Mucosa of descending colon (tissue), 3 donors: ENCODE data around the gene NOXA1. TPM values are rescaled to one million over a fixed set of nuclear protein-coding genes. Genes with fewer than 3 reads are reported as not detected.
A peak's percentile ranks its signal among the peaks of the same experiment; 100 is the strongest.

Source experiments
- ATAC-seq: fragments of 200-7000 bp; cut with Tn5 transposase; one replicate; pipeline ENCODE4 v1.9.1; 2020; ENCODE audit warnings: mild to moderate bottlenecking, moderate library complexity
- DNase-seq, 3 donors: peaks; one replicate each; pipeline ENCODE4 v3.0.0-alpha.2; 2020
- H3K36me3 ChIP-seq: fragments of 200-600 bp; one replicate; pipeline ENCODE4 v1.8.0; 2021; ENCODE audit warnings: low read depth, mild to moderate bottlenecking
- H3K4me1 ChIP-seq: fragments of 200-600 bp; one replicate; pipeline ENCODE4 v1.8.0; 2021; ENCODE audit warnings: low read depth, mild to moderate bottlenecking
- H3K4me3 ChIP-seq: fragments of 200-600 bp; one replicate; pipeline ENCODE4 v1.8.0; 2021; ENCODE audit warnings: mild to moderate bottlenecking
- H3K9me3 ChIP-seq: fragments of 200-600 bp; one replicate; pipeline ENCODE4 v1.8.0; 2021; ENCODE audit warnings: mild to moderate bottlenecking
- intact Hi-C, 2 donors: fragments of 100-400 bp; cut with DNase I in 1 of 2; cut with micrococcal nuclease in 1 of 2; formaldehyde crosslinking; loops; one replicate each; pipeline versions ENCODE4 v1.11.0 to v1.11.1; 2022; cut with DNase I, micrococcal nuclease
- total RNA-seq, 3 donors: library from RNA; stranded (reverse); fragmentation: NEBNext Ultra II Directional in 2 of 3; extraction: Animal tissue kit (Norgen Biotek cat#: 25700) in 2 of 3; gene quantifications; one replicate each; pipeline versions ENCODE4 v1.2.1 to v1.2.4, GENCODE V29; 2021 to 2023
- TF ChIP-seq, protein P1 (sequence below): fragments of 200-600 bp; IDR thresholded peaks from one replicate; pipeline ENCODE4 v1.8.0; 2022; ENCODE audit warnings: antibody characterized with exemption, mild to moderate bottlenecking
- donor health status: DM: no; HTN: no; CAD: no; lungs with moderate emphysema.
- donor health status: DM: no; HTN: no; CAD: no.
- donor health status: DM: no; HTN: yes; CAD: no.

The NOXA1 gene
- total RNA-seq, 3 donors from 2014 or later: 18.0 to 41.5 (median 27.2) TPM

DNA sequence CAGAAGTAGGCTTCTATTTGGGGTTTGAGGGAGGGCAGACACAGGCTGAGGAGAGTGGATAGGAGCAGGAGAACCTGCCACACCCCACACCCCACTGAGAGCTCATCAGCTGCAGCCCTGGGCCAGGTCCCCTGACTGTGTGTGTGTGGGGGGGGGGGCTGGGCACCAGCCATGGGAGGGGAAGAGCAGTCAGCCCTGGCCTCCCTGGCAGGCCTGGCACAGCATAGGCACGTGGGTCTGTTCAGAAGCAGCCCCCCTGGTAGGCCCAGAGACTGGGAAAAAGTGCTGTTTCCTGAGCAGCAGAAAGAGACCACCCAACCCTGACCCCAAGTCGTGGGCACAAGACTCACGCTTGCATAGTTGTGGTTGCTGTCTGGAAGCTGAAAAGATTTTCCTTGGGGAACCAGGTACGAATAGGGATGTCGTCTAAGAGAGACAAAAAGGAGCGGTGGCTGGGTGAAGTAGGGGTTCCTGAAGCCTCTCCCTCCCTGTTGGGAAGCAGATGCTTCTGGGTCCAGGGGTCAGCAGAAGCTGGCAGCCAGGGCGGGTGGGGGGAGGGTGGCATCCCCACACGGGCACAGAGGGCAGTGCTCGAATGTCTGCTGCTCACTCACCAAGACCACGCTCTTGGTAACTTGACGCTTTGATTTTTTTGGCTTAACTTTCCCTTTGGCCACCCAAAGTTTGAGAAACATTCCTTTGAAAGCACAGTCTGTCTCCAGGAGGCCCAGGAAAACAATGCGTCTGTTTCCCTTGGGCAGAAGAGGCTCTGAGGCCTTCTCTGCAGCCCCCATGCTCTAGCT is 33.1 kb downstream of the NOXA1 start:
- intact Hi-C loops: no loop called here
- no peaks in the 10 kb centered on the region for H3K36me3 ChIP-seq
- peaks cover 34% of the 10 kb centered on the region for H3K4me1 ChIP-seq
- TF ChIP-seq, protein P1, sequence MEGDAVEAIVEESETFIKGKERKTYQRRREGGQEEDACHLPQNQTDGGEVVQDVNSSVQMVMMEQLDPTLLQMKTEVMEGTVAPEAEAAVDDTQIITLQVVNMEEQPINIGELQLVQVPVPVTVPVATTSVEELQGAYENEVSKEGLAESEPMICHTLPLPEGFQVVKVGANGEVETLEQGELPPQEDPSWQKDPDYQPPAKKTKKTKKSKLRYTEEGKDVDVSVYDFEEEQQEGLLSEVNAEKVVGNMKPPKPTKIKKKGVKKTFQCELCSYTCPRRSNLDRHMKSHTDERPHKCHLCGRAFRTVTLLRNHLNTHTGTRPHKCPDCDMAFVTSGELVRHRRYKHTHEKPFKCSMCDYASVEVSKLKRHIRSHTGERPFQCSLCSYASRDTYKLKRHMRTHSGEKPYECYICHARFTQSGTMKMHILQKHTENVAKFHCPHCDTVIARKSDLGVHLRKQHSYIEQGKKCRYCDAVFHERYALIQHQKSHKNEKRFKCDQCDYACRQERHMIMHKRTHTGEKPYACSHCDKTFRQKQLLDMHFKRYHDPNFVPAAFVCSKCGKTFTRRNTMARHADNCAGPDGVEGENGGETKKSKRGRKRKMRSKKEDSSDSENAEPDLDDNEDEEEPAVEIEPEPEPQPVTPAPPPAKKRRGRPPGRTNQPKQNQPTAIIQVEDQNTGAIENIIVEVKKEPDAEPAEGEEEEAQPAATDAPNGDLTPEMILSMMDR: no peak
- H3K4me3 ChIP-seq: no peak overlapping the region
- ATAC-seq (no peak), DNase-seq (peak in 2 of 3 donors; percentile 24 to 33)
- H3K9me3 ChIP-seq: no peaks in the 10 kb centered on the region

DNA sequence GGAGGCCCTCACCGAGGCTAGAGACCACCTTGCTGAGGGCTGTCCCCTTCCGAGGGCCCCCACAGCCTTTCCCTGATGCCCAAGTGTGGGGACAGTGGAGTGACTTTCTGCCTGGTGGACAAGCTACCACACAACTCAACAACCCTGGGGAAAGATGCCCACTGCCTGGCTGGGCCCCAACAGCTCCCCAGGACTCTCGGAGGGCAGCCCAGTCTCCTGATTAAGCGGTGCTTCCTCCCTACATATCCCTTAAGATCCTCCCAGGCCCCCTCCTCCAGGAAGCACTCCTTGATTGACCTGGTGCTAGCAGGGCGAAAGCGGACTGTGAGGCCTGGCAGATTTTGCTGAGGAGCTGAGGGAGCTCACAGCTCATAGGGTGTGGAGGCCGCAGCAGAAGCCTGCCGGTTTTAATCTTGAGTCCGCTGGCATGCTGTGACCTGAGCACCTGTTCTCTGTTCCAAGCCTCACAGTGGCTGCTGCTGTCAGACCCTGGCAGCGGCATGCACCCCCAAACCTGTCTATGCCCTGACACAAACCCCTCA is 33.7 kb downstream of the NOXA1 start:
- Histone ChIP-seq H3K4me1 (peaks cover 34% of the 10 kb centered on the region), H3K36me3 (no peaks in the 10 kb centered on the region), H3K9me3 (no peaks in the 10 kb centered on the region), H3K4me3 (no peak overlapping the region)
- intact Hi-C loops: no loop called here
- DNase-seq (peak in 2 of 3 donors; percentile 16 to 26), ATAC-seq (no peak)
- TF ChIP-seq, protein P1: no peak

DNA sequence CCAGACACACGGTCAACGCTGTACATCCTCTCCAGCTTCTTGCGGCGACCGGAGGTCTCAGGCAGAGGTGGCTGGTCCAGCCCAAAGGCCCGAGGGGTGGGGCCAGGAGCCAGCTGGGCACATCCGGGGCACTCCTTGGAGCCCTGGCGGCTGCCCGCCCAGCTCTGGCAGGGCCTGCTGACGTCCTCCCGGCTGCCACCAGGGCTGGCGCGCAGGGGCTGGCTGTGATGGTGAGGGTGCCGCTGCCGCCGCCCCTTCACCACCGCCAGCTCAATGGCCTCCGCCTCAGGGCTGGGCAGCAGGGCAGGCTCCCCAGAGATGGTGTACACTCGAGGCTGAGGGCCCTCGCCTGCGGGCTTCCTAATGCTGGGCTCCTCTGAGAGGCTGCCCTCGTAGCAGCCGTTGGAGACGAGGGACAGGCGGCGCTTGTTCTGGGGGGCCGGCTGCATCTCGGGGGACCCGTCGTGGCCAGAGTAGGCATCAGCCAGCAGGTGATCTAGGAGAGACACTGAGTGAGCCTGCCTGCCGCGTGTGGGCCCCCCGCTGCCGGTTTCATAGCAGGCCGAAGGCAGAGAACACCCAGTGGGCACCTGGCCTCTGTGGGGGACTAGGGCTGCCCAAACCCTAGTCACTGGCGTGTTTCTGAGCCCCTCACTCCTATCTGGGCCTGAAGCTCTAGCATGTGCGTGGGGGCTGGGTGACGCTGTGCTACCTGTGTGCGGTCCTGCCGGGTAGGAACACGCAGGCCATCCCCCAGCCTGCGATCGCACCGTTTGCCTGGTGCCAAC is 34.4 kb downstream of the NOXA1 start:
- intact Hi-C loops: no loop called here
- DNase-seq (peak; percentile 31 to 63 (median 46)), ATAC-seq (no peak)
- H3K9me3 ChIP-seq: no peaks in the 10 kb centered on the region
- peaks cover 34% of the 10 kb centered on the region for H3K4me1 ChIP-seq
- TF ChIP-seq, protein P1: no peak
- no peak overlapping the region for H3K4me3 ChIP-seq
- no peaks in the 10 kb centered on the region for H3K36me3 ChIP-seq

DNA sequence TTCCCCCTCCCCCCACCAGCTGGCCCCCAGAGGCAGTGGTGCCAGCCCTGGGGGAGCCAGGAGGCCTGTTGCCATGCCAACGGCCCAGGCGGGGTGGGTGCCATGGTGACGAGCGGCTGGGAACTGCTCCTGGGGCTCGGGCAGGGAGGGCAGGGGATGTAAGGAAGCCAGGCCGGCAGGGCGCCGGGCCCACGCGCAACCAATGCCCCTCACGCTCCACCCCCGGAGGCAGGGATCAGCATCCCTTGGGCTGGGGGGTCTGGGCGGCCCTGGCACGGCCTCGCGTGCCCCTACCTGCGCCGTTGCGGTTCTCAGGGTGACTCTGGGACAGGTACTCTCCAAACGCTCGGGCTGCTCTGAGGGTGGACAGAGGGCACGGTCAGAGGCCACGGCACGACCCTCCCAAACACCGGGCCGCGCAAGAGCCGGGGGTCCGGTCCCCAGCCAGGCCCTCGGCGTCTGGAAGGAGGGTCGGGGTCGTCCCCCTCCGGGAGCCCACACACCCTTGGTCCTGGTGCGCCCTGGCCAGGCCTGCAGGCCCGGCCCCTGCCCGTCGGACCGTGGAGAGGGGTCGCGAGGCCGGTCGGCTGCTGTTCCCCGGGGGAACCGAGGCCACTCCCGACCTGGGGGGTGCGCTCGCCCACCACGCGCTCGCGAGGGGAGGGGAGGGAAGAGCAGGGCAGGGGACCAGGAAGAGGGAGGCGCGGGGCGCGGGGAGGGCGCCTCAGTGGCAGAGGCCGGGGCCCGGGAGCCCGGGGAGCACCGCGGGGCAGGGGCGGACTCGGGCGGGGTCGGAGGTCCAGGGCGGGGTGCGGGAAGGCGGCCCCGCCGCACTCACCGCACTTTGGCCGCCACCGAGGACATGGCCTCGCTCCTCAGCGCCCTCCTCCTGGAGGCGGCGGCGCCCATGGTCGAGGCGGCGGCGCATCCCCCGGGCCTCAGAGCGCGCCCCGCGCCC is 35.3 kb downstream of the NOXA1 start:
- no peaks in the 10 kb centered on the region for H3K36me3 ChIP-seq
- ATAC-seq (peak; percentile 0), DNase-seq (peak; percentile 42 to 75 (median 73))
- H3K9me3 ChIP-seq: no peaks in the 10 kb centered on the region
- H3K4me1 ChIP-seq: peaks cover 28% of the 10 kb centered on the region
- intact Hi-C loops: no loop called here
- peak overlapping the region; percentile 34 for H3K4me3 ChIP-seq
- TF ChIP-seq, protein P1: no peak

DNA sequence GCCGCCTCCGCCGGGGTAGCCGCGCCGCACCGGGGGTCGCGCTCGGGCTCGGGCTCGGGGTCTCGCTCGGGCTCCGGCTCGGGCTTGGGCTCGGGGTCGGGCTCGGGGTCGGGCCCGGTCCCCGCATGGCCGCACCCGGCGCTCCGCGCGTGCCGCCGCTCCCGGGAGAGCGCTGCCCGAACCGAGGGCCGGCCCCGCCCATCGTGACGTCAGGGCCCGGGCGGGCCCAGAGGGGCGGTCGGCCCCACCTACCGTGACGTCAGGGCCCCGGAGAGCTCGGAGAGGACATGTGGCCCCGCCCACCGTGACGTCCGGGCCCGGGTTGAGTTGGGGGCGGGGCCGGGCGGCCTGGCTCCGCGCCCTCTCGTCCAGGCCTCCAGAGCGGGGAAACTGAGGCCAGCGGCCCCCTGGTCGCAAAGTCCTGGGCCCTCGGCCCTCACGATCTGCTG is 36.0 kb downstream of the NOXA1 start, which contains the start of gene NSMF:
Gene NSMF, minus strand, starts transcription at position 183 of the 449 bp plus-strand sequence. CDS start 232 bp downstream, outside the sequence.
- DNase-seq: peak; percentile 95 to 97 (median 97)
- H3K4me1 ChIP-seq: peaks cover 24% of the 10 kb centered on the region
- intact Hi-C loops: no loop called here
- TF ChIP-seq, protein P1: no peak
- no peaks in the 10 kb centered on the region for H3K36me3 ChIP-seq
- H3K4me3 ChIP-seq: peak within 1 kb of the TSS; percentile 34
- H3K9me3 ChIP-seq: no peaks in the 10 kb centered on the region
- peak; percentile 87 for ATAC-seq
